NCI-H748 treated with DMSO at 0.1 percent for 48 hours (cell line): Measurements from ENCODE around the gene DNMT1.
"Not testable (repeated sequence)": the region's sequence is repeated elsewhere in the genome, so short reads cannot be mapped to it uniquely, and the experiment has no call there.

Source experiments
- DNase-seq: peaks from one replicate; lab custom pipeline; 2025; lab: John Stamatoyannopoulos, UW

DNMT1 gene

DNA sequence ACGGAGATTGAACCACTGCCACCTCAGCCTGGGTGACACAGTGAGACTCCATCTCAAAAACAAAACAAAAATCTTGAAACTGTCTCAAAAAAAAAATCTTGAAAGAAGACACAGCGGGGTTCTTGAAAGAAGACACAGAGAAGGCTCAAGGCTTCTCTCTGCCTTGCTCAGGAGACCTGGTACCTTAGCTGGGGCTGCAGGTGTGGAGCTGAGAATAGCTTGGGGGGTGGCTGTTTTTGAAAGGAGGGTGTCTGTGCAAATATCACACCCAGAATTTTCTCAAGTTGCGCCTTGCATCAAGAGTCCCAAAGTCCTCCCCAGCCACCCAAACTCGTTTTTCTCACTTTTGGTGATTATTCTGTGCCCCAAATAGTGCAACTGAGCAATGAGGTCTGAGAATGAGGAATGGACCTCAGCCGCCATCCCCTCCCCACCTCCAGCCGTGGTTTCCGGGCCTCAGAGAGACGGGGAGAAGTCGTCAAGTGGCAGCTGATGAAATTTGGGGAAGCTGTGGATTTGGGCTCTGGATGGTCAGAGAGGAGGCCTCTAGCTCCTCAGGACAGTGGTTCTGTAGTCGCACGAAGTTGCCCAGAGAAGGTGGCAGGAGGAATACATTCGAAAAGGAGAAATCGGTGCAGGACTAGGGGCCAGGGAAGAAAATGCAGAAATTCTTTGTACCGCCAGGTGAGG lies 27.6 kb upstream of the DNMT1 start:
- no peak for DNase-seq

DNA sequence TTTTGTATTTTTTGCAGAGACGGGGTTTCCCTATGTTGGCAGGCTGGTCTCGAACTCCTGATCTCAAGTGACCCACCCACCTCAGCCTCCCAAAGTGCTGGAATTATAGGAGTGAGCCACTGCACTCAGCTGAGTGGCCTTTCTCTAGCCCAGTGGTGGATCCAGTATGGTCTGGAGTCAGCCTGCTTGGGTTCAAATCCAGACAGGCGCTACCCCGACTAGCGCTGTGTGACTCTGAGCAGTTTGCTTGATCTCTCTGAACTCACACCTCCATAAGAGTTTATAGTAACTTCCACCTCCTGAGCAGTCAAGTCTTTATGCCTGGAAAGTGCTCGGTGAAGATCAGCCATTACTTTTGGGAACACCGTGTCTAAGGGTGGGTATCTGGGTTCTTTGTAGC lies 25.9 kb upstream of the DNMT1 start:
- no peak for DNase-seq

DNA sequence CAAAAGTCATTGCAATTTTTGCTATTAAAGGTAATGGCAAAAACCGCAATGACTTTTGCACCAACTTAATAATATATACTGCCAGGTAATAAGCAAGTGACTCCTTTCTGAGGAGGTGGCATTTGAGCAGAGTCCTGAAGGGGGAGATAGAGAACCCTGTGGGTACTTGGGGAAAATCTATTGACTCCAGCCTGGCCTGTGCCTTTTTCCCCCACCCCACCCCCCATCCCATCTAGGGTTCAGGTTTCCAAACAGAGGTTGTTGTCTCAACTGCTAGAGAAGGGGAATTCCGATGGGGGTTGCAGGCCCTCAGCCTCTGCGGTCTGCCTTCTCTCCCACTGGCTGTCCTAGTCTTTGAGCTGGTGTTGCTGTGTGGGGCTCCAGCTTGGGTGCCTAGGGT lies 24.9 kb upstream of the DNMT1 start:
- no peak for DNase-seq

DNA sequence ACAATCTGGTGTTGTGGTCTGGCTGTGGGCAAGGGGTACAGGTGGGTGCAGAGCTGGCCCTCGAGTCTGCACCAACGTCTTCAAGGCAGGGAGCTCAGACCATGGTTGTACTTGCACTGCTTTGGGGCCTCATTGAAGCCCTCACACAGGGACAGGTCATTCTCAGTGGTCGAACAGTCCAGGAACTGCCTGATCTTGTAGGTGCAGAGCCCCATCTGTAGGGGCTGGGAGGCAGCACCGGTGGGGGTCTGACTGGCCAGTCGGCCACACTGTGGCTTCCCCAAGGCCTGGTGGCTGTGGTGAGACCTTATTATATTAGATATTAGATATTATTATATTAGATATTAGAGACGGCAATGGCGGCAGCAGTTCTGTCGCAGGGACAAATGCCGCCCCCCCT lies 22.3 kb upstream of the DNMT1 start:
- DNase-seq = no peak

DNA sequence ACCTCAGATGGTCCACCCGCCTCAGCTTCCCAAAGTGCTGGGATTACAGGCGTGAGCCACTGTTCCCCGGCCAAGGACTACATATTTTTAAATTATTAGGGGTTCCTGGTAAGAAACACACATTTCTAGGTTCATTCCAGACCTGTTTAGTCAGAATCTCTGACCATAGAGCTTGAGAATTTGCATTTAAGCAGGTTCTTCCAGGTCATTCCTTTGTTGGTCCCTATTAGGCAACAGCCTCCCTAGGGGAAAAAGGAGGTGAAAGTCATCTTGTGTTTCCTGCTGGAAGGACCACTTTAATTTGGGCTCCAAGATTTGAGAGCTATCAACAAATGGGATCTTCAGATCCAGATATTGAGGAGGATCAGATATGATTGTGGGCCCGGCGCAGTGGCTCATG lies 20.0 kb upstream of the DNMT1 start:
- no peak for DNase-seq

DNA sequence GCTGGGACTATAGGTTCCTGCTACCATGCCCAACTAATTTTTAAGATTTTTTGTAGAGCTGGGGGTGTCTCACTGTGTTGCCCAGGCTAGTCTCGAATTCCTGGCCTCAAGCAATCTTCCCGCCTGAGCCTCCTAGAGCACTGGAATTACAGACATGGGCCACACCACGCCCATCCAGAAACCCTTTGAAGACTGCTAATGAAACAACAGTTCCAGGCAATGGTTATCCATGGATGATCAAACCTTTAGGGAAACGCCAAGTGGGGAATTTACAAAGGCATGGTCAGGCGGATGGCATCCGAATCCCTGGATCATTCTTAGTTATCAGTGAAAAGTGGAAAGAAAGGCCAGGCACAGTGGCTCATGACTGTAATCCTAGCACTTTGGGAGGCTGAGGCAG lies 16.9 kb upstream of the DNMT1 start:
- DNase-seq = no peak

DNA sequence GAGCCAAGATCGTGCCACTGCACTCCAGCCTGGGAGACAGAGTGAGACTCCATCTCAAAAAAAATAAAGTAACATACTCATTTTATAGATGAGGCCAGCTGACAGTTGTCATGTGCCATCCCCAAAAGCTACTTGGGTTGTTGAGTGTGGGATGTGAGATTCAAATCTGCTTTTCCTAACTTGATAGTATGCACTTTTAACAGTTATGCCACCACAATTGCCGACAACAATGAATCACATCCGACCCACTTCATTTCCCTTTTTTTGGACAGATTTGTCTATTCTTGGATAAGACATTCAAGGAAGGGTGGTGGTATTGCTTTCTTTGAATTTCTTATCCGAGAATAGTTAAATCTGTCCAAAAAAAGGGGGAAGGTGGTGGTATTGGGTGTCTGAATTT lies 16.3 kb upstream of the DNMT1 start:
- no peak for DNase-seq

DNA sequence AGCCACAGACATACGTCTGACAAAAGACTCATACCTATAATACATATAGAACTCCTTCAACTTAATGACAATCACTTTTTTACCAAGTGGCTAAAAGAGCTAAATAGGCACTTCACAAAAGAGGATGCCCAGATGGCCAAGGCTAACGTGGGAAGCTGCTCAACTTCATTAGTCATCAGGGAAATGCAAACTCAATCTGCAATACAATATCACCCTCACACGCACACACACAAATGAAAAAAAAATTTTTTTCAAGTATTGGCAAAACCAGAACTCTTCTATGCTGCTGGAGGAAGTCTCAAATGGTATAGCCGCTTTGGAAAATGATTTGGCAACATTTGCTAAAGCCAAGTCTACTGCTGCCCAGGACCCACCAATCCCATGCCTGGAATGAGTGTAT lies 14.6 kb upstream of the DNMT1 start:
- no peak for DNase-seq

DNA sequence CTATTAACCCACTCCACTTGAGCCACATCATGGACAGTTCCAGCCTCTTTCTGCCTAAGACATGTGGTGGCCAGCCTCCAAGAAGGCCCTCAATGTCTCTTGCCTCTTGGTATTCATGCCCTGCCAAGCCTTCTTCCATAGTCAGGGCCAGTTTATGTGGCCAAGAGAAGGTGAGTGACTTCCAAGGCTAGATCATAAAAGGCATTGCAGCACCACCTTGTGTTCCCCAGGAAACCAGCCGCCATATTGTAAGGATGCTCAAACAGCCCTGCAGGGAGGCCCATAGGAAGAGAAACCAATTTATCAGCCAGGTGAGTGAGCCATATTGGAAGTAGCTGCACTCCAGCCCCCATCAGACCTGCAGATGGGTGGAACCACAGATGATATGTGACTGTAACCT lies 12.3 kb upstream of the DNMT1 start:
- no peak for DNase-seq

DNA sequence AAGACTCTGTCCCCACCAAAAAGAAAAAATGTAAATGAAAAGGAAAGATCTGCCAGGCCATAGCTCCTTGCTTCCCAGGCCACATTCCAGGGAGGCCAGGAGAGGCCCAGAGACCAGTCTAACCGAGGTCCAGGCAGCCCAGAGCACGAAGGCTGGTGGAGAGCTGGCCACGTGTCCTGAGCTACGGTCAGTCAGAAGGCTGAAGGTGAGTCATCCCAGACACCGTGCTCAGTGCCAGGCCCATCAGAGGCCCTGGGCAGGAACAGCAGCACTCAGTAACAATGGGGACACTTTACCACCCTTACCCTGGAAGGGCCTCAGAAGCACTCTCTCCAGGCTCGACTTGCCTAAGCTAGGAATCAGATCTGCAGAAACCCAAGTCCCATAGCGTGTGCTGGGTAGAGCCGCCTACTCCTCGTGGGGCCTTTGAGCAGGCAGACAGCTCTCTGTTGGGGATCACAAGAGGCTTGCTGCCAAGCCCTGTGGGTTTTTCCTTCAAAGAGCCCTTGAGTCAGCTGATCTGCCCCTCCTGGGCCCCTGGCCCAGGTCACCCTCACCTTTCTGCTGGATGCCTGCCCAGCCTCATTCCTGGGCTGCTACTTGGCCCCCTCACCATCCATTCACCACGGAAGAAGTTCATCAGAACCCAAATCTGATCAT lies 11.6 kb upstream of the DNMT1 start:
- DNase-seq = no peak

DNA sequence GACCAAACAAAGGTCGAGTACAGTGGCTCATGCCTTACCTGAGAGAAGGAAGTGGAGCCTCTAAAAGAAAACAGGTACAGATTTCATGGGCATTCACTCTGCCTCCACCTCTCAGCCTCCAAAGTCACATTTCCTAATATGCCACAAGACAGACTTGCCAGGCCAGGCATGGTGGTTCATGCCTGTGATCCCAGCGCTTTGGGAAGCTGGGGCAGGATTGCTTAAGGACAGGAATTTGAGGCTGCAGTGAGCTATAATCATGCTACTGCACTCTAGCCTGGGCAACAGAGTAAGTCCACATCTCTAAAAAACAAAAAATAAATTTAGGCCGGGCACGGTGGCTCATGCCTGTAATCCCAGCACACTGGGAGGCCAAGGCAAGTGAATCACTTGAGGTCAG lies 10.9 kb upstream of the DNMT1 start:
- DNase-seq = no peak

DNA sequence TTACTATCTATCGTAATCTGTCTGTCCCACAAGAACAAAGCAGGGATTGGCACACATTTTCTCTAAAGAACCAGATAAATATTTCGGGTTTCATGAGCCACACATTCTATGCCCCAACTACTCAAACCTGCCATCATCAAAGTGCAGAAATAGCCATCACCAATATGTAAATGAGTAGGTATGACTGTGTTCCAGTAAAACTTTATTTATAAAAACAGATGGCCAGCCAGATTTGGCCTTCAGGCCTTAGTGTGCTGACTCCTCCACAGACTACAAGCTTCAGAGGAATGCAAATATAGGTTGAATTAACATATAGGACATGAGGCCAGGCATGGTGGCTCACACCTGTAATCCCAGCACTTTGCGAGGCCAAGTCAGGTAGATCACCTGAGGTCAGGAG lies 8.9 kb upstream of the DNMT1 start:
- no peak for DNase-seq

DNA sequence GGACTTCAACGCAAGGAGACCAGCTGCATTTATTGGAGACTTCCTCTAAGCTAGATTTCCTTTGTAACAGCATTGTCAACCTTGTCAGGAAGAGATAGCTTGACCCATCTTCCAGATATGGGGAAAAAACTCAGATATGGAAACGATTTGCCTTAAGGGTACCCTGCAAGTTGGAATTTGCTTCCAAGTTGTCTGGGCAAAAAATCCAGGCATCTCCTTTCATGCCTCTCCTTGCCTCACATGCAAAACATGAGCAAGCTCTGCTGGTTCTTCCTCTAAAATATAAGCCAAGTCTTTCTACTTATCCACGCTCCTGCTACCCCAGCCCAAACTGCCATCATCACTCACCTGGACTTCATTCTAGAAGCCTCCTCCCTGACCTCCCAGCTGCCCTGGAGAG lies 6.4 kb upstream of the DNMT1 start:
- DNase-seq = no peak

DNA sequence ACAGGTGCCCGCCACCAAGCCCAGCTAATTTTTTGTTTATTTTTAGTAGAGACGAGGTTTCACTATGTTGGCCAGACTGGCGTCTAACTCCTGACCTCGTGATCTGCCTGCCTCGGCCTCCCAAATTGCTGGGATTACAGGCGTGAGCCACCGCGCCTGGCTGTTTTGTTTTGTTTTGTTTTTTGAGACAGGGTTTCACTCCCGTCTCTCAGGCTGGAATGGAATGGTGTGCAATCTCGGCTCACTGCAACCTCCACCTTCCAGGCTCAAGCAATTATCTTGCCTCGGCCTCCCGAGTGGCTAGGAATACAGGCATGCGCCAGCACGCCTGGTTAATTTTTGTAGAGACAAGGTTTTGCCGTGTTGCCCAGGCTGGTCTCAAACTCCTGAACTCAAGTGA lies 5.3 kb upstream of the DNMT1 start:
- not testable (repeated sequence) for DNase-seq

DNA sequence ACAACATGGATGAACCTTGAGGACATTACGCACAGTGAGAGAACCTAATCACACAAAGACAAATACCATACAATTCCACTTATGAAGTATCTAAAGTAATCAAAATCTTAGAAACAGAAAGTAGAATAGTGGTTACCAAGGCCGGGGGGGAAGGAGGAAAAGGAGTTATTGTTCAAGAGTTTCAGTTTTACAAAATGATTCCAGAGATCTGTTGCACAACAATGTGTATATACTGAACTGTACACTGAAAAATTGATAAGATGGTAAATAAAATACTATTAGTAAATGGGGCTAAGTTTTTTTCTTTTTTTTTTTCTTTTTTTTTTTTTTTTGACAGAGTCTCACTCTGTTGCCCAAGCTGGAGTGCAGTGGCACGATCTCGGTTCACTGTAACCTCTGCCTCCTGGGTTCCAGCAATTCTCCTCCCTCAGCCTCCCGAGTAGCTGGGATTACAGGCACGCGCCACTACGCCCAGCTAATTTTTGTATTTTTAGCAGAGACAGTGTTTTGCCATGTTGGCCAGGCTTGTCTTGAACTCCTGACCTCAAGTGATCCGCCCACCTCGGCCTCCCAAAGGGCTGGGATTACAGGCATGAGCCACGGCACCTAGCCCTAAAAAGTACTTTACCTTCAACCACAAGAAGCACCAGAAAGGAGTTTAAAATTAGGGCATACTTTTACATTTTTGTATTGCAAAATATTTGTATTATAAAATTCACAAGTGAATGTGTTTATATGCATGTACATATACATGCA lies 4.3 kb upstream of the DNMT1 start:
- DNase-seq = not testable (repeated sequence)

DNA sequence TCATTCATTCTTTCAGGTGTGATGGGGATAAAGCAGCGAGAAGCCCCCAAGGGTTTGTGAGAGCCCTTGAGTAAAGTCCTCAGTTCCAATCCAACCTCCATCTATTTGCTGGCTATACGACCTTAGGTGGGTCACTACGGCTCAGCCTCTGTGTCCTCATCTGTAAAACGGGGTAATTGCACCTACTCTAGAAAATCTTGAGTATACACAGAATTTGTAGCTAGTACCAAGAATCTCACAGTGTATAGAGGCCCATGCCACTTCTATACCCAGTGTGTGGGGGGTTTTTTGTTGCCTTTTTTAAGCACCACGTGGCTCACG lies 406 bp upstream of the DNMT1 start:
- DNase-seq = no peak

DNA sequence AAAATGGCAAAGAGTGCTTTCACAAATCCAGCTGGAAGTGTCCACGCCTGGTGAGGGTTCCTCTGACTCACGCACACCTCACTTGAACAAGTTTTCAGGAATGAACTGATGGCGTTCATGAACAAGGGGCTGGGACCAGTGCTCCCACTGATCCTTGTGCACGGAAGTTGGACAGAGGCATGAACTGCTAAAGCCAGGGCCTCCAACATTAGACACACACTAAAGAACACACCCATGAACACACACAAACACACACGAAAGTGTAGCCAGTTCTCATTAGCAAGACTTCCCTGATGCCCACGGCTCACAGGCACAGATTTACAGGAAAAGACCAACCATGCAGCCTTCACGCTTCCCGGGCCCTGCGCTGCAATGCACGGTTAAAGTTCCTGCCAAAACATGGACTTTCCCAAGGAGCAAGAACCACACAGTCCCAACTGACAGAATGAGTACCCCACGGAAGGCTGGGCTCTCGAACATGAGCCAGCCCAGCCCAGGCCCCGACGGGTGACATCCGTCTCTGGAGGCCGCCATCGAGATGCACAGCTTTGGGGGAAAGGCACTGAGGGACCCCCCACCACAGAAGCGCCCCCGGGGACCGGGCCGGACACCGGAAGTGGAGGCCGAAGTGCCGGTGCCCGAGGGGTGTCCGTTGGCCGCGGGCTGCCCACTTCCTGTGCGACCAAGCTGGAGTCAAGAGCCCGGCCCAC lies 808 bp downstream of the DNMT1 start:
- DNase-seq = no peak

DNA sequence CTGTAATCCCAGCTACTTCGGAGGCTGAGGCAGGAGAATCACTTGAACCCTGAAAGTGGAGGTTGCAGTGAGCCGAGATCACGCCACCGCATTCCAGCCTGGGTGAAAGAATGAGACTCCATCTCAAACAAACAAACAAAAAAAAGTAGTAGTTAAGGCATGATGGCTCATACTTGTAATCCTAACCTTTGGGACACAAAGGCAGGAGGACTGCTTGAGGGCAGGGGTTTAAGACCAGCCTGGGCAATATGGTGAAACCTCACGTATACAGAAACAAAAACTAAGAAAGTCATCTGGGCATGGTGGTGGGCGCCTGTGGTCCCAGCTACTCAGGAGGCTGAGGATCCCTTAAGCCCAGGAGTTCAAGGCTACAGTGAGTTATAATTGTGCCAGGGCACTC lies 1.8 kb downstream of the DNMT1 start:
- DNase-seq = no peak

DNA sequence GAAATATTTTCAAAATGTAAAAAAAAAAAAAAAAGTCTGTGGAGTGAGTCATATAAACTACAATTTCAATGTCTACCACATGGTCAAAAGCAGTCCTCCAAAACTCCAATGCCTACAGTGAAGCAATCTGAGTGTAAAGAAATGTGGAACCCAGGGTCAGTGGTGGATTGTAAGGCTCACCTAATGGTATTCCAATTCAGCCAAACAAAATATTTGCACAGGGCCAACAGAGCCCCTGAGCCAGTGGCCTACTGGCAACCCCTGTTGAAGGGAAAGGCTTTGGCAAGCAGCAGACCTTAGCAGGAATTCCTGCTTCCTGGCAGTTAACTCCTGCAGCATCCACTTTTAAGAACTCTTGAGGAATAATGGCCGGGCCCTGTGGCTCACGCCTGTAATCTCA lies 3.4 kb downstream of the DNMT1 start:
- DNase-seq = no peak

DNA sequence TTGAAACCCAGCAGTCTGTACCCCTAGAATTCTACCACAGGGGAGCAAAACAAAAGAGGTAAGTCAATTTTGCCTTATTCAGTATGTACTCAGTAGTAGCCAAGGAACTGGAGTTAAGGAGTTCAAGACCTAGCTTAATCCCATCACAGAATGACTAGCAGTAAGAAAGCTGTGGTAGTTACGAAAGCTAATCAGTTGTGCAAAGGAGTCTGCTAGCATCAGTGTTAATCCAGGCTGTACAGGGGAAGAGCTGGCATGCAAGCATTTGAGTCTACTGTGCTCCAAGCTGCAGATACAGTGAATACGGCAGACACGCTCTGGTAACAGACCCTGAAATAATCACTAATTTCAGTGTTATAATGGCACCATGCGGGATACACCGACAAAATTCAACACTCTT lies 4.7 kb downstream of the DNMT1 start:
- DNase-seq = no peak

DNA sequence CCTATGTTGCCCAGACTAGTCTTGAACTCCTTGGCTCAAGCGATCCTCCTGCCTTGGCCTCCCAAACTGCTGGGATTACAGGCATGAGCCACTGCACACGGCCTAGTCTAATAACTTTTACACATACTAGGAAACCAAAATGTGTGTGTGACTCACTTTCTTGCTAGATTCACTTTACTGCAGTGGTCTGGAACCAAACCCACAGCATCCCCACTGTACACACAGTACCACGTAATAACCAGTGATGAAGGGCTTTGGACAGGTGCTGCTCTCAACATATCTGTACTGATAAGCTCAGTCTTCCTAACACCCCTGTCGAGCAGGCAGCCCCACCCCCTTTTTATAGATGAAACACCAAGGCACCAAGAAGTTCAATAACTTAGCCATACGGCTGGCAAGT lies 5.1 kb downstream of the DNMT1 start:
- no peak for DNase-seq

DNA sequence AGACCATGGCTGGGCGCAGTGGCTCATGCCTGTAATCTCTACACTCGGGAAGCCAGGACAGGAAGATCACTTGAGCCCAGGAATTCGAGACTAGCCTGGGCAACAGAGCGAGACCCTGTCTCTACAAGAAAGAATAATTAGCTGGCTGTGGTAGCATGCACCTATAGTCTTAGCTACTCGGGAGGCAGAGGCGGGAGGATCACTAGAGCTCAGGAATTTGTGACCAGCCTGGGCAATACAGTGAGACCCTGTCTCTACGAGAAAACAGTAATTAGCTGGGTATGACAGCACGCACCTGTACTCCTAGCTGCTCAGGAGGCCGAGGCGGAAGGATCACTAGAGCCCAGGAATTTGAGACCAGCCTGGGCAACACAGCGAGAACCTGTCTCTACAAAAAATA lies 7.4 kb downstream of the DNMT1 start:
- DNase-seq = no peak

DNA sequence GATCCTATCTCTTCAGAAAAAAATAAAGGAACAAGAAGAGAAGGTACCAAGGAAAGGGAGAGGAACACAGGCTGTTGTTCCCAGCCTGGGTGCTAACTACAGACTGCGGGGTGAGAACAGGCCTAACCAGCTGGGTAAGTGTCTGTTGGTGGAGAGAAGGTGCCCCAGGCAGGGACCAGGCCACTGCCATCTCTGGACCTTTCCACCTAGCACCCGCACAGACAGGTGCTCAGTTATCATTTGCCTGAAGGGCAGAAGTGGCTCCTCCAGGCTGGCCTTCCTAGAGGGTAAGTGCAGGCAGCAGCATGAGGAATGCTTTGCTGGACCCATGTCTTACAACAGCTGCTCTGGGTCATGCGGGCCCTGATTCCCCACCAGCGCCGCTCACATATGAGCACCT lies 10.1 kb downstream of the DNMT1 start:
- DNase-seq = no peak
